Panc1 (cell line): ENCODE data around the gene CPNE4. TPM values are rescaled to one million over a fixed set of nuclear protein-coding genes. Genes with fewer than 3 reads are reported as not detected.

Source experiments
- ATAC-seq: fragments of 200-7000 bp; cut with Tn5 transposase; 2 replicates; pipeline ENCODE4 v1.9.1; 2020; ENCODE audit warnings: mild to moderate bottlenecking, moderate library complexity
- BruUV-seq: library from RNA; stranded (reverse); fragments of 400-500 nt; replicated peaks from 2 replicates; lab custom pipeline; 2021; lab: Mats Ljungman, UMichigan
- CTCF ChIA-PET: fragments of 300-600 bp; sonication (Branson Sonifier 250); formaldehyde crosslinking; loops from one replicate; lab custom pipeline; 2022; ENCODE audit warnings: antibody characterized with exemption; lab: Charles Lee
- POLR2A ChIA-PET: fragments of 300-600 bp; sonication (Branson Sonifier 250); formaldehyde crosslinking; loops from one replicate; lab custom pipeline; 2022; ENCODE audit warnings: antibody characterized with exemption; lab: Charles Lee
- DNase-seq: peaks from one replicate; pipeline ENCODE4 v3.0.0-alpha.2; 2010; ENCODE audit warnings: low read depth, low spot score
- H3K27ac ChIP-seq: 2 replicates; pipeline ENCODE4 v1.5.1; 2011; ENCODE audit warnings: mild to moderate bottlenecking, low read length, inconsistent platforms
- H3K27me3 ChIP-seq: fragments of 200-500 bp; sonication (Bioruptor generic); 2 replicates; pipeline ENCODE4 v1.6.0; 2014; ENCODE audit warnings: low read length, inconsistent platforms; ENCODE audit not compliant: control insufficient read depth, insufficient read depth
- H3K36me3 ChIP-seq: fragments of 200-500 bp; sonication (Bioruptor generic); 2 replicates; pipeline ENCODE4 v1.5.1; 2014; ENCODE audit warnings: inconsistent platforms, mild to moderate bottlenecking, low read length, moderate library complexity; ENCODE audit not compliant: control insufficient read depth, insufficient read depth
- H3K4me1 ChIP-seq: 2 replicates; pipeline ENCODE4 v1.5.1; 2011; ENCODE audit warnings: inconsistent platforms, mild to moderate bottlenecking, low read length, moderate library complexity; ENCODE audit not compliant: control insufficient read depth, insufficient read depth
- H3K4me3 ChIP-seq, 2 experiments: 2 replicates each; pipeline ENCODE4 v1.5.1; 2011 to 2012; ENCODE audit warnings: low read depth in 2 of 2, low read length in 2 of 2, mild to moderate bottlenecking in 2 of 2, inconsistent platforms in 1 of 2, moderate library complexity in 1 of 2
- H3K9me3 ChIP-seq: fragments of 200-500 bp; sonication (Bioruptor generic); 2 replicates; pipeline ENCODE4 v1.5.1; 2014; ENCODE audit warnings: low read depth, mild to moderate bottlenecking, inconsistent platforms, low read length, moderate library complexity; ENCODE audit not compliant: control insufficient read depth, insufficient read depth
- POLR2AphosphoS5 ChIP-seq: IDR thresholded peaks from 2 replicates; pipeline ENCODE4 v1.6.1; 2012; ENCODE audit warnings: mild to moderate bottlenecking, low read depth, low read length, moderate library complexity
- SIN3A ChIP-seq: IDR thresholded peaks from 2 replicates; pipeline ENCODE4 v1.6.1; 2012; ENCODE audit warnings: low read depth, mild to moderate bottlenecking, low read length, moderate library complexity, borderline replicate concordance; ENCODE audit not compliant: insufficient read depth
- TCF7L2 ChIP-seq: IDR thresholded peaks from 2 replicates; pipeline ENCODE4 v1.6.1; 2011; ENCODE audit warnings: mild to moderate bottlenecking, low read depth, low read length, inconsistent platforms
- in situ Hi-C: cut with HindIII; loops from 2 replicates; pipeline ENCODE4 v1.10.0; 2016; ENCODE audit warnings: low sequenced_read_pairs, low pct_unique_long_range_greater_than_20kb
- intact Hi-C: fragments of 100-400 bp; cut with micrococcal nuclease; formaldehyde crosslinking; loops from one replicate; pipeline ENCODE4 v1.10.0; 2022; ENCODE audit not compliant: unreplicated experiment
- total RNA-seq: library from RNA; stranded (reverse); gene quantifications from one replicate; pipeline ENCODE4 v1.2.1, GENCODE V29; 2021; ENCODE audit not compliant: unreplicated experiment
- TF ChIP-seq, protein P1 (sequence below): fragments of 450-650 bp; IDR thresholded peaks from 2 replicates; pipeline ENCODE4 v1.5.1; 2017; ENCODE audit warnings: mild to moderate bottlenecking
- TF ChIP-seq, protein P2 (sequence below), 2 experiments: IDR thresholded peaks; 2 replicates each; pipeline ENCODE4 v1.6.1; 2011 to 2012; ENCODE audit warnings: low read depth in 2 of 2, control low read depth in 1 of 2, low read length in 1 of 2, mild to moderate bottlenecking in 1 of 2, moderate library complexity in 1 of 2; ENCODE audit not compliant: insufficient read depth in 1 of 2

Gene CPNE4
- total RNA-seq, 1 experiment from 2014 or later = not detected

DNA sequence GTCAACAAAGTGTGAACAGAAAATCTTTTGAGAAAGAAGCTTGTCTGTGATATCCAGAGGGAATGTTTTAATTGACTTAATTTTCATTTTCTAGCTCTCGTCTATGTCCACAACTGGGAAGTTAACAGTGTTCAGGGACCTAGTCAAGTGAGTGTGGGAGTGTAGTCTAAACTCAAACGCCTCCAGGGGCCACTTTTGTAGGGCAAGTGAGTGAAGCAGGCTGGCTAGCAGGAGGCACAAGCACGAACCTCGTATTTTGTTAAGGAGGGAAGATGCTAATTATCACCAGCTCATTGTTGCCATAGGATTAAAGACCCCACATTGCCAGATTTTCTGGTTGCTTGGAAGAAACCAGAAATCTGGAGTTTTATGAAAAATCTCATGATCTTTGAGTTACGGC is 135.8 kb downstream of the CPNE4 start:
- BruUV-seq = no TSS peak
- Histone ChIP-seq H3K36me3 (no peaks in the 10 kb centered on the region), H3K4me3 (no peak overlapping the region), H3K9me3 (no peaks in the 10 kb centered on the region), H3K4me1 (no peaks in the 10 kb centered on the region), H3K27me3 (0 out of 2 replicates have a peak, but pooled peaks cover 2% of the 10 kb centered on the region), H3K27ac (no peak overlapping the region)
- POLR2A ChIA-PET = interaction anchor here (0.7 kb wide), 1 partner anchor 518 kb away, joined by 12 read pairs; no protein-coding TSS in a partner anchor
- intact Hi-C loops (no loop called here), in situ Hi-C loops (no loop called here)
- CTCF ChIA-PET = no interaction called here
- no peak for ATAC-seq
- no peak for DNase-seq
- TF ChIP-seq, protein P1, sequence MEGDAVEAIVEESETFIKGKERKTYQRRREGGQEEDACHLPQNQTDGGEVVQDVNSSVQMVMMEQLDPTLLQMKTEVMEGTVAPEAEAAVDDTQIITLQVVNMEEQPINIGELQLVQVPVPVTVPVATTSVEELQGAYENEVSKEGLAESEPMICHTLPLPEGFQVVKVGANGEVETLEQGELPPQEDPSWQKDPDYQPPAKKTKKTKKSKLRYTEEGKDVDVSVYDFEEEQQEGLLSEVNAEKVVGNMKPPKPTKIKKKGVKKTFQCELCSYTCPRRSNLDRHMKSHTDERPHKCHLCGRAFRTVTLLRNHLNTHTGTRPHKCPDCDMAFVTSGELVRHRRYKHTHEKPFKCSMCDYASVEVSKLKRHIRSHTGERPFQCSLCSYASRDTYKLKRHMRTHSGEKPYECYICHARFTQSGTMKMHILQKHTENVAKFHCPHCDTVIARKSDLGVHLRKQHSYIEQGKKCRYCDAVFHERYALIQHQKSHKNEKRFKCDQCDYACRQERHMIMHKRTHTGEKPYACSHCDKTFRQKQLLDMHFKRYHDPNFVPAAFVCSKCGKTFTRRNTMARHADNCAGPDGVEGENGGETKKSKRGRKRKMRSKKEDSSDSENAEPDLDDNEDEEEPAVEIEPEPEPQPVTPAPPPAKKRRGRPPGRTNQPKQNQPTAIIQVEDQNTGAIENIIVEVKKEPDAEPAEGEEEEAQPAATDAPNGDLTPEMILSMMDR = no peak
- TF ChIP-seq TCF7L2 (no peak), SIN3A (no peak), POLR2AphosphoS5 (no peak)
- TF ChIP-seq, protein P2, sequence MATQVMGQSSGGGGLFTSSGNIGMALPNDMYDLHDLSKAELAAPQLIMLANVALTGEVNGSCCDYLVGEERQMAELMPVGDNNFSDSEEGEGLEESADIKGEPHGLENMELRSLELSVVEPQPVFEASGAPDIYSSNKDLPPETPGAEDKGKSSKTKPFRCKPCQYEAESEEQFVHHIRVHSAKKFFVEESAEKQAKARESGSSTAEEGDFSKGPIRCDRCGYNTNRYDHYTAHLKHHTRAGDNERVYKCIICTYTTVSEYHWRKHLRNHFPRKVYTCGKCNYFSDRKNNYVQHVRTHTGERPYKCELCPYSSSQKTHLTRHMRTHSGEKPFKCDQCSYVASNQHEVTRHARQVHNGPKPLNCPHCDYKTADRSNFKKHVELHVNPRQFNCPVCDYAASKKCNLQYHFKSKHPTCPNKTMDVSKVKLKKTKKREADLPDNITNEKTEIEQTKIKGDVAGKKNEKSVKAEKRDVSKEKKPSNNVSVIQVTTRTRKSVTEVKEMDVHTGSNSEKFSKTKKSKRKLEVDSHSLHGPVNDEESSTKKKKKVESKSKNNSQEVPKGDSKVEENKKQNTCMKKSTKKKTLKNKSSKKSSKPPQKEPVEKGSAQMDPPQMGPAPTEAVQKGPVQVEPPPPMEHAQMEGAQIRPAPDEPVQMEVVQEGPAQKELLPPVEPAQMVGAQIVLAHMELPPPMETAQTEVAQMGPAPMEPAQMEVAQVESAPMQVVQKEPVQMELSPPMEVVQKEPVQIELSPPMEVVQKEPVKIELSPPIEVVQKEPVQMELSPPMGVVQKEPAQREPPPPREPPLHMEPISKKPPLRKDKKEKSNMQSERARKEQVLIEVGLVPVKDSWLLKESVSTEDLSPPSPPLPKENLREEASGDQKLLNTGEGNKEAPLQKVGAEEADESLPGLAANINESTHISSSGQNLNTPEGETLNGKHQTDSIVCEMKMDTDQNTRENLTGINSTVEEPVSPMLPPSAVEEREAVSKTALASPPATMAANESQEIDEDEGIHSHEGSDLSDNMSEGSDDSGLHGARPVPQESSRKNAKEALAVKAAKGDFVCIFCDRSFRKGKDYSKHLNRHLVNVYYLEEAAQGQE (IDR thresholded peaks at IDR 0.05; ENCODE audit: insufficient read depth in 1 of 2, low read depth in 2 of 2, low read length in 1 of 2) = no peak

DNA sequence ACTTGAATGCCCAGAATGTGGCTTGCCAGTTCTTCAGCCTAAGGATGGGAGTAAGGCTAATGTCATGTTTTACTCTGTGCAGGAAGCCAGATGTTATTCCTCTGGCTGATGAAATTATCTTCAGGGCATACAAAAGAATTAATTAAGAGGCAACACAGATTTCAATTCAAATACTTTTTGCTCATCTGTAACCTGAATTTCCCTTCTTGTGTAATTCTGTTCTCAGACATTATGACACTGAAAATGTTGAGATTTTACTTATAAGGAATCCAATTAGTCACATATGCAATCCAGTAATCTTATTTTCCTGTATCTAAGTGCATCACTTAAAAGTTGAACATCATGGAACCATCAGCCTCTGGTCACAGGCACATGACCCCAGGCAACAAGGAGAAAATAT is 136.5 kb downstream of the CPNE4 start:
- in situ Hi-C loops (no loop called here), intact Hi-C loops (no loop called here)
- POLR2A ChIA-PET = no interaction called here
- Histone ChIP-seq H3K9me3 (no peaks in the 10 kb centered on the region), H3K4me1 (no peaks in the 10 kb centered on the region), H3K27ac (no peak overlapping the region), H3K4me3 (no peak overlapping the region), H3K36me3 (no peaks in the 10 kb centered on the region), H3K27me3 (0 out of 2 replicates have a peak, but pooled peaks cover 2% of the 10 kb centered on the region)
- no peak for DNase-seq
- no peak for ATAC-seq
- BruUV-seq = no TSS peak
- CTCF ChIA-PET = no interaction called here
- no peak for TF ChIP-seq TCF7L2
- TF ChIP-seq, protein P2 (IDR thresholded peaks at IDR 0.05; ENCODE audit: insufficient read depth in 1 of 2, low read depth in 2 of 2, low read length in 1 of 2) = no peak
- no peak for TF ChIP-seq SIN3A
- TF ChIP-seq, protein P1 = no peak
- no peak for TF ChIP-seq POLR2AphosphoS5
